AG10803 (cell line): ENCODE data around the gene FAM193B.
A peak's percentile ranks its signal among the peaks of the same experiment; 100 is the strongest.

ENCODE experiments used
- DNase-seq: peaks from one replicate; pipeline ENCODE4 v3.0.0; 2010; ENCODE audit warnings: low read depth
- H3K4me3 ChIP-seq: 2 replicates; pipeline ENCODE4 v1.5.1; 2011; ENCODE audit warnings: mild to moderate bottlenecking, low read length, control low read depth
- CTCF ChIP-seq: conservative IDR thresholded peaks from 2 replicates; pipeline ENCODE4 v1.5.1; 2011; ENCODE audit warnings: mild to moderate bottlenecking, low read length, control low read depth, inconsistent platforms

The FAM193B gene

DNA sequence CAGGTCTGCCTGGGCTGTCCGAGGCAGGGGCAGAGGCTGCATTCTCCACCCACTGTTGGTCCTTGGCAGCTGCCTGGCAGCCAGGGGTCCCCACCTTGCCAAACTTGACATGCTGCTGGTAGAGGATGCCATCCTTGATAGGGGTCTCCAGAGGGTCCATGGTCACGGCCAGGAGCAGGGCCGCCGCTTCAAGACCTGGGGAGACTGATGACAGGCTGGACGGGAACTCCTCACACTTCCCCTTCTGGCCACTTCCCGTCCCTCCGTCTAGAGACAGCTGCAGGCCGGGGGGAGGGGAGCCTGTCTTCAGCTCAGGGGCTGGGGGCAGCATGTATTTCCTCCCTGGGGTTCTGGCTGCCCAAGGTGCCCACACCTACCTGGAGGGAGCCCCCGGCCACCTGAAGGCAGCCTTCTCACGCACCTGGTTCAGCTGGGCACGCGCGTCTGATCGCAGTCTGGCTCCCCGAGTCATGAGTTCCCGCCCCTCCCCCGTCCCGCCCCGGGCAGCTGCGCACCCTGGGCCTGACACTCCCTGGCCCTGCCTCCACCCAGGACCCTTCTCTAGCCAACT, 44.9 kb downstream of the FAM193B start, which contains the start of gene DOK3:
Gene DOK3 (minus strand): TSS at position 446 of the 571 bp plus-strand sequence. CDS start 286 bp downstream, at position 160.
- no peak within 1 kb of the TSS for H3K4me3 ChIP-seq
- TF ChIP-seq CTCF: no peak
- DNase-seq: no peak

DNA sequence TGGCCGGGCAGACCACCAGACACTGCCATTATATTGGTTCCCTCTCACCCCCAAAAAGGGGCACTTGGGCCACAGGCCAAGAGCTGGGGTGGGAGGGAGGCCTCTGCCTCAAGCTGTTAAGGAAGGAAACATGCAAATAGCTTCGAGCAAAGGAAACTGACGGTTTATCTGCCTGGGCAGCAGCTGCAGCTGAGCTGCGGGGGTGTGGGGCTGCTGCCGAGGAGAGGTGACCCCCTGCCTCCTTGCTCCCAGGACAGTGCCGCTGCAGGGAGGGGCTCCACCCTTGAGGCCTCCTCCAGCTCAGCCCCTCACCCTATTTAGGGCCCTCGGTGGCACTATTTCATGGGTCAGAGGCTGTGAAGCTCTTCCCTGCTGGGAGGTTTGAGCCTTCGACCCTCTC, 45.5 kb downstream of the FAM193B start:
- no peak overlapping the region for H3K4me3 ChIP-seq
- TF ChIP-seq CTCF: no peak

GRCh38 chr5:177508221-177508611, 46.1 kb downstream of the FAM193B start:
- no peak overlapping the region for H3K4me3 ChIP-seq
- DNase-seq: no peak
- no peak for TF ChIP-seq CTCF

More for the DNA sequence above, 45.5 kb downstream of the FAM193B start:
- no peak for DNase-seq

DNA sequence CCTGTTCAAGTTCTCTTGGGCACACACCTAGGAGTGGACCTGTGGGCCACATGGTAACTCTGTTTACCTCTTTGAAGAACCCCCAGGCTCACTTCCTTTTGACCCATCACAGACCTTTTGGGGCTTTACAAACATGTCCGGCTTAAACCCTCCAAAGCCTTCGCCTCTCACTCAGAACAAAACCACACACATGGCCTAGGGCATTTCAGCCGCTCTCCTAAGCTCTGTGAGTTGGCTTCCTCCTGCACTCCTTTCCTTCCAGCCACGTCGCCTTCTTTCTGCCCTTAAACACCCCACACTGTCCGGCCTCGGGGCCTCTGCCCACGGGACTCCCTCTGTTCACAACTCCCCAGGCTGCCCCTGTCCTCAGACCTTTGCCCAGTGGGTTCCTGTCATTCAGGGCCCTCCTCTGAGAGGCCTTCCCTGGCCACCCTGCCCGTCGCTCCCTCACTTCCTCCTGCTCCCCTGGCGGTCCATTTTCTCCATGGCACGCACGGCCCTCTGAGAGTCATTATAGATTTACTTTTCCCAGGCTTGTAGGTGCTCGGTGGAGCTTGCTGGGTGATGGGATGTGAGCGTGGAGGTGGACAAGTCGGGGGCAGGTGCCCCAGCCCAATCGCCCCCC, 46.7 kb downstream of the FAM193B start:
- TF ChIP-seq CTCF: no peak
- no peak overlapping the region for H3K4me3 ChIP-seq
- no peak for DNase-seq

- peak; percentile 33 for TF ChIP-seq CTCF
- H3K4me3 ChIP-seq: no peak overlapping the region
- no peak for DNase-seq
Observed at GRCh38 chr5:177507165-177507564, 47.2 kb downstream of the FAM193B start.

- TF ChIP-seq CTCF: no peak
- no peak overlapping the region for H3K4me3 ChIP-seq
- DNase-seq: no peak
Observed at GRCh38 chr5:177505075-177505474, 49.3 kb downstream of the FAM193B start.
